Measurements from ENCODE around the gene ACTN1.

DNA sequence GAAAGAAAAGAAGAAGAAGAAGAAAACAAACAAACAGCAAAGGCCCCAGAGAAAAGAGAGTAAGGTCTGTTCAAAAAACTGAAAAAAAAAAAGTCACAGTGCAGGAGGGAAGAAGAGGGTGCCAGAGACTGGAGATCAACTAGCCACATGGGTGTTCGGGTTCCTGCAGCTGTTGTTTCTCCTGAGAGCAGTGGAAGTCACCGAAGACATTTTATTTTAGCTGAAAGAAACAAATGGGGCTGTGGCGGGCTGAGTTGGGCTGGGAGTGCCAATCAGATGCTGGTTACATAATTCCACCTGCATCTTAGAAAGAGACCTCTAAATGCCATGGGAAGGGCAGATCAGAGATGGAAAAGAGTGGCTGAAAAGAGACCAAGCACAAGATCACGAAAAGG lies 33.9 kb downstream of the ACTN1 start:
- TF ChIP-seq, protein P1, sequence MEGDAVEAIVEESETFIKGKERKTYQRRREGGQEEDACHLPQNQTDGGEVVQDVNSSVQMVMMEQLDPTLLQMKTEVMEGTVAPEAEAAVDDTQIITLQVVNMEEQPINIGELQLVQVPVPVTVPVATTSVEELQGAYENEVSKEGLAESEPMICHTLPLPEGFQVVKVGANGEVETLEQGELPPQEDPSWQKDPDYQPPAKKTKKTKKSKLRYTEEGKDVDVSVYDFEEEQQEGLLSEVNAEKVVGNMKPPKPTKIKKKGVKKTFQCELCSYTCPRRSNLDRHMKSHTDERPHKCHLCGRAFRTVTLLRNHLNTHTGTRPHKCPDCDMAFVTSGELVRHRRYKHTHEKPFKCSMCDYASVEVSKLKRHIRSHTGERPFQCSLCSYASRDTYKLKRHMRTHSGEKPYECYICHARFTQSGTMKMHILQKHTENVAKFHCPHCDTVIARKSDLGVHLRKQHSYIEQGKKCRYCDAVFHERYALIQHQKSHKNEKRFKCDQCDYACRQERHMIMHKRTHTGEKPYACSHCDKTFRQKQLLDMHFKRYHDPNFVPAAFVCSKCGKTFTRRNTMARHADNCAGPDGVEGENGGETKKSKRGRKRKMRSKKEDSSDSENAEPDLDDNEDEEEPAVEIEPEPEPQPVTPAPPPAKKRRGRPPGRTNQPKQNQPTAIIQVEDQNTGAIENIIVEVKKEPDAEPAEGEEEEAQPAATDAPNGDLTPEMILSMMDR (IDR thresholded peaks at IDR 0.05), result no peak
- TF ChIP-seq POLR2A (IDR thresholded peaks at IDR 0.05), result no peak
- no peak for TF ChIP-seq POLR2AphosphoS5 (IDR thresholded peaks at IDR 0.05)

Measured in suprapubic skin (tissue), 4 donors.